ENCODE data around the gene CDK10. TPM values are rescaled to one million over a fixed set of nuclear protein-coding genes. Genes with fewer than 3 reads are reported as not detected.

Gene CDK10
- total RNA-seq, 1 donor from 2014 or later: 132 TPM

GRCh38 chr16:89722392-89723278, 36.1 kb downstream of the CDK10 start:
- Mint-ChIP-seq H3K4me3 (peak overlapping the region; percentile 79), H3K9me3 (no peaks in the 10 kb centered on the region), H3K36me3 (peaks cover 7% of the 10 kb centered on the region), H3K27me3 (no peaks in the 10 kb centered on the region), H3K4me1 (ENCODE audit: unreplicated experiment) (peaks cover 18% of the 10 kb centered on the region), H3K27ac (peak overlapping the region; percentile 69)
- TF ChIP-seq, protein P1, sequence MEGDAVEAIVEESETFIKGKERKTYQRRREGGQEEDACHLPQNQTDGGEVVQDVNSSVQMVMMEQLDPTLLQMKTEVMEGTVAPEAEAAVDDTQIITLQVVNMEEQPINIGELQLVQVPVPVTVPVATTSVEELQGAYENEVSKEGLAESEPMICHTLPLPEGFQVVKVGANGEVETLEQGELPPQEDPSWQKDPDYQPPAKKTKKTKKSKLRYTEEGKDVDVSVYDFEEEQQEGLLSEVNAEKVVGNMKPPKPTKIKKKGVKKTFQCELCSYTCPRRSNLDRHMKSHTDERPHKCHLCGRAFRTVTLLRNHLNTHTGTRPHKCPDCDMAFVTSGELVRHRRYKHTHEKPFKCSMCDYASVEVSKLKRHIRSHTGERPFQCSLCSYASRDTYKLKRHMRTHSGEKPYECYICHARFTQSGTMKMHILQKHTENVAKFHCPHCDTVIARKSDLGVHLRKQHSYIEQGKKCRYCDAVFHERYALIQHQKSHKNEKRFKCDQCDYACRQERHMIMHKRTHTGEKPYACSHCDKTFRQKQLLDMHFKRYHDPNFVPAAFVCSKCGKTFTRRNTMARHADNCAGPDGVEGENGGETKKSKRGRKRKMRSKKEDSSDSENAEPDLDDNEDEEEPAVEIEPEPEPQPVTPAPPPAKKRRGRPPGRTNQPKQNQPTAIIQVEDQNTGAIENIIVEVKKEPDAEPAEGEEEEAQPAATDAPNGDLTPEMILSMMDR (conservative IDR thresholded peaks at IDR 0.05): no peak
- DNase-seq (ENCODE audit: extremely low spot score, unreplicated experiment): no peak

GRCh38 chr16:89723279-89724250, 37.1 kb downstream of the CDK10 start:
- H3K4me1 Mint-ChIP-seq (ENCODE audit: unreplicated experiment): peaks cover 12% of the 10 kb centered on the region
- H3K36me3 Mint-ChIP-seq: peaks cover 7% of the 10 kb centered on the region
- no peak for DNase-seq (ENCODE audit: extremely low spot score, unreplicated experiment)
- H3K4me3 Mint-ChIP-seq: peak overlapping the region; percentile 79
- TF ChIP-seq, protein P1 (conservative IDR thresholded peaks at IDR 0.05): no peak
- H3K9me3 Mint-ChIP-seq: no peaks in the 10 kb centered on the region
- H3K27me3 Mint-ChIP-seq: no peaks in the 10 kb centered on the region
- no peak overlapping the region for H3K27ac Mint-ChIP-seq

GRCh38 chr16:89727406-89728120, 41.1 kb downstream of the CDK10 start:
- H3K4me1 Mint-ChIP-seq (ENCODE audit: unreplicated experiment): peaks cover 4% of the 10 kb centered on the region
- H3K27me3 Mint-ChIP-seq: no peaks in the 10 kb centered on the region
- H3K27ac Mint-ChIP-seq: no peak overlapping the region
- no peaks in the 10 kb centered on the region for H3K9me3 Mint-ChIP-seq
- DNase-seq (ENCODE audit: extremely low spot score, unreplicated experiment): no peak
- peaks cover 19% of the 10 kb centered on the region for H3K36me3 Mint-ChIP-seq
- TF ChIP-seq, protein P1 (conservative IDR thresholded peaks at IDR 0.05): no peak
- no peak overlapping the region for H3K4me3 Mint-ChIP-seq

- DNase-seq (ENCODE audit: extremely low spot score, unreplicated experiment): no peak
- Mint-ChIP-seq H3K27me3 (no peaks in the 10 kb centered on the region), H3K27ac (no peak overlapping the region), H3K36me3 (peaks cover 16% of the 10 kb centered on the region), H3K4me1 (ENCODE audit: unreplicated experiment) (no peaks in the 10 kb centered on the region), H3K4me3 (no peak overlapping the region), H3K9me3 (no peaks in the 10 kb centered on the region)
- TF ChIP-seq, protein P1 (conservative IDR thresholded peaks at IDR 0.05): no peak
Observed at GRCh38 chr16:89729293-89729692, 42.8 kb downstream of the CDK10 start.
